SK-N-SH (cell line): ENCODE measurements around the gene CRB2. TPM values are rescaled to one million over a fixed set of nuclear protein-coding genes. Genes with fewer than 3 reads are reported as not detected.

Experiments used
- CTCF ChIA-PET: fragments of 300-600, 350-600 bp; formaldehyde crosslinking; extraction: SDS; loops from one replicate; lab custom pipeline; 2021; lab: Yijun Ruan, JAX
- POLR2A ChIA-PET: fragments of 350-600 bp; sonication (Branson Sonifier 250); formaldehyde crosslinking; extraction: SDS; loops from one replicate; lab custom pipeline; 2020; ENCODE audit warnings: antibody characterized with exemption, inconsistent platforms; lab: Yijun Ruan, JAX
- DNase-seq: peaks from one replicate; pipeline ENCODE4 v3.0.0; 2012
- H2AFZ ChIP-seq: fragments of 200-600 bp; sonication (generic); 2 replicates; pipeline ENCODE4 v1.8.1; 2016; ENCODE audit warnings: antibody characterized with exemption, mild to moderate bottlenecking, low read depth
- H3F3A ChIP-seq: fragments of 200-600 bp; sonication (generic); replicated peaks from 2 replicates; pipeline ENCODE3; 2016; ENCODE audit warnings: antibody characterized with exemption, mild to moderate bottlenecking; ENCODE audit not compliant: insufficient read depth
- H3K27ac ChIP-seq, 2 experiments: fragments of 200-500 bp in 1 of 2; fragments of 200-600 bp in 1 of 2; sonication (Bioruptor generic) in 1 of 2; sonication (generic), shearing (Covaris generic) in 1 of 2; 2 replicates each; pipeline versions ENCODE4 v1.5.1 to v1.6.1; 2014 to 2016; ENCODE audit warnings: low read depth in 2 of 2, inconsistent platforms in 1 of 2, low read length in 1 of 2, mild to moderate bottlenecking in 1 of 2, mixed read lengths in 1 of 2
- H3K27me3 ChIP-seq: fragments of 200-600 bp; sonication (generic), shearing (Covaris generic); 2 replicates; pipeline ENCODE4 v1.6.1; 2016; ENCODE audit warnings: mixed run types; ENCODE audit not compliant: insufficient read depth
- H3K36me3 ChIP-seq, 2 experiments: fragments of 200-500 bp in 1 of 2; fragments of 200-600 bp in 1 of 2; sonication (Bioruptor generic) in 1 of 2; sonication (generic) in 1 of 2; replicated peaks in 1 of 2; 2 replicates each; pipeline versions ENCODE3 to v1.5.1; 2014 to 2016; ENCODE audit warnings: low read length in 1 of 2, mild to moderate bottlenecking in 1 of 2; ENCODE audit not compliant: insufficient read depth in 2 of 2, control insufficient read depth in 1 of 2
- H3K4me1 ChIP-seq, 2 experiments: fragments of 200-500 bp in 1 of 2; fragments of 200-600 bp in 1 of 2; sonication (Bioruptor generic) in 1 of 2; sonication (generic), shearing (Covaris generic) in 1 of 2; 2 replicates each; pipeline versions ENCODE4 v1.5.1 to v1.6.1; 2014 to 2016; ENCODE audit warnings: low read depth in 1 of 2, low read length in 1 of 2, mixed run types in 1 of 2; ENCODE audit not compliant: insufficient read depth in 2 of 2, control insufficient read depth in 1 of 2
- H3K4me2 ChIP-seq: fragments of 200-600 bp; sonication (generic), shearing (Covaris generic); 2 replicates; pipeline ENCODE4 v1.6.1; 2017; ENCODE audit warnings: mixed run types
- H3K4me3 ChIP-seq, 2 experiments: fragments of 200-500 bp in 1 of 2; fragments of 200-600 bp in 1 of 2; sonication (Bioruptor generic) in 1 of 2; sonication (generic), shearing (Covaris generic) in 1 of 2; 2 replicates each; pipeline versions ENCODE4 v1.5.1 to v1.8.1; 2014 to 2016; ENCODE audit warnings: low read depth in 2 of 2, inconsistent platforms in 1 of 2, low read length in 1 of 2, mild to moderate bottlenecking in 1 of 2, mixed read lengths in 1 of 2, moderate library complexity in 1 of 2
- H3K79me2 ChIP-seq: fragments of 200-600 bp; sonication (generic); 2 replicates; pipeline ENCODE4 v1.8.1; 2017; ENCODE audit warnings: mild to moderate bottlenecking; ENCODE audit not compliant: insufficient read depth
- H3K9ac ChIP-seq: fragments of 200-600 bp; sonication (generic); 2 replicates; pipeline ENCODE4 v1.6.1; 2017; ENCODE audit warnings: mixed run types
- H3K9me2 ChIP-seq: fragments of 200-600 bp; sonication (generic); 2 replicates; pipeline ENCODE4 v1.6.1; 2017; ENCODE audit warnings: mixed run types
- H3K9me3 ChIP-seq: fragments of 200-600 bp; sonication (generic); 2 replicates; pipeline ENCODE4 v1.6.1; 2017; ENCODE audit warnings: mixed run types, mild to moderate bottlenecking, moderate library complexity
- H4K20me1 ChIP-seq: fragments of 200-600 bp; sonication (generic); 2 replicates; pipeline ENCODE4 v1.6.1; 2017; ENCODE audit warnings: mild to moderate bottlenecking, mixed run types; ENCODE audit not compliant: insufficient read depth
- FOSL2 ChIP-seq: IDR thresholded peaks from 2 replicates; pipeline ENCODE4 v1.4.0; 2012; ENCODE audit warnings: low read depth, mild to moderate bottlenecking, moderate library complexity, borderline replicate concordance
- FOXJ3 ChIP-seq: sonication (generic); formaldehyde crosslinking; IDR thresholded peaks from 2 replicates; pipeline ENCODE4 v1.5.1; 2020; ENCODE audit warnings: mild to moderate bottlenecking, missing genetic modification reagents
- FOXM1 ChIP-seq: IDR thresholded peaks from 2 replicates; pipeline ENCODE4 v1.4.0; 2012; ENCODE audit warnings: low read depth, mild to moderate bottlenecking
- GATA2 ChIP-seq: sonication (generic); formaldehyde crosslinking; IDR thresholded peaks from 2 replicates; pipeline ENCODE4 v1.5.0; 2020; ENCODE audit warnings: mild to moderate bottlenecking, missing genetic modification reagents
- IRF3 ChIP-seq: fragments of 150-350 bp; IDR thresholded peaks from 2 replicates; pipeline ENCODE4 v1.6.1; 2016; ENCODE audit warnings: mild to moderate bottlenecking, low read depth, low read length
- MAX ChIP-seq: IDR thresholded peaks from 2 replicates; pipeline ENCODE4 v1.4.0; 2012; ENCODE audit warnings: low read depth
- NFIC ChIP-seq: IDR thresholded peaks from 2 replicates; pipeline ENCODE4 v1.4.0; 2012; ENCODE audit warnings: borderline replicate concordance
- NRF1 ChIP-seq: IDR thresholded peaks from 2 replicates; pipeline ENCODE4 v1.6.1; 2012; ENCODE audit warnings: low read depth, mild to moderate bottlenecking, low read length
- RAD21 ChIP-seq: IDR thresholded peaks from 2 replicates; pipeline ENCODE4 v1.6.1; 2012; ENCODE audit warnings: mild to moderate bottlenecking, low read length
- REST ChIP-seq: IDR thresholded peaks from 2 replicates; pipeline ENCODE4 v1.6.1; 2012; ENCODE audit warnings: mild to moderate bottlenecking, low read depth, low read length, moderate library complexity
- RFX5 ChIP-seq: IDR thresholded peaks from 2 replicates; pipeline ENCODE4 v1.6.1; 2012; ENCODE audit warnings: mild to moderate bottlenecking, improper control_type of control experiment, low read length
- RXRA ChIP-seq: IDR thresholded peaks from 2 replicates; pipeline ENCODE4 v1.4.0; 2012; ENCODE audit warnings: low read depth, mild to moderate bottlenecking, borderline replicate concordance
- SIN3A ChIP-seq: IDR thresholded peaks from 2 replicates; pipeline ENCODE4 v1.6.1; 2012; ENCODE audit warnings: low read depth, mild to moderate bottlenecking, low read length, moderate library complexity, borderline replicate concordance
- SMC3 ChIP-seq: IDR thresholded peaks from 2 replicates; pipeline ENCODE4 v1.6.1; 2012; ENCODE audit warnings: low read depth, low read length, improper control_type of control experiment
- TEAD4 ChIP-seq: IDR thresholded peaks from 2 replicates; pipeline ENCODE4 v1.4.0; 2012; ENCODE audit warnings: mild to moderate bottlenecking, borderline replicate concordance; ENCODE audit not compliant: insufficient read depth
- USF1 ChIP-seq: IDR thresholded peaks from 2 replicates; pipeline ENCODE4 v1.4.0; 2012; ENCODE audit warnings: low read depth, borderline replicate concordance
- USF2 ChIP-seq: fragments of 150-350 bp; IDR thresholded peaks from 2 replicates; pipeline ENCODE4 v1.6.1; 2017; ENCODE audit warnings: antibody characterized with exemption, low read length, low read depth, borderline replicate concordance
- WGBS: methylation state at CpG from one replicate; pipeline ENCODE4 v1.1.6; 2017; ENCODE audit warnings: low lambda C conversion rate; 5-methylcytosine and 5-hydroxymethylcytosine counted together
- polyA plus RNA-seq, 3 experiments: library from polyadenylated mRNA; depleted of rRNA; stranded (reverse); fragments of >200 nt; gene quantifications; 2 replicates each; pipeline ENCODE4 v1.2.3, GENCODE V29; 2012

Gene CRB2
- polyA plus RNA-seq, 1 of the 3 experiments (the other 2 are of a cell fraction), result not detected

GRCh38 chr9:123336449-123336848 is 19.5 kb upstream of the CRB2 start:
- ChIA-PET CTCF (interaction anchor here (1.6 to 7.0 kb wide), 3 partner anchors 13 to 49 kb away, joined by 6 to 38 read pairs (median 7); no protein-coding TSS in a partner anchor), POLR2A (no interaction called here)
- no peak overlapping the region for H3K9ac ChIP-seq
- peaks cover 0 to 10% of the 10 kb centered on the region in 2 experiments; a peak in 2 of 4 replicates for H3K4me1 ChIP-seq
- no peak overlapping the region for H2AFZ ChIP-seq
- no peak overlapping the region for H3K4me2 ChIP-seq
- WGBS, result 90% methylated on average over 3 of the region's 3 CpGs
- no peak overlapping the region for H3K27ac ChIP-seq
- no peaks in the 10 kb centered on the region for H3K79me2 ChIP-seq
- no peak overlapping the region for H3K4me3 ChIP-seq
- no peak for TF ChIP-seq NFIC
- no peak for TF ChIP-seq RXRA
- no peak for TF ChIP-seq SMC3
- TF ChIP-seq RFX5, result no peak
- TF ChIP-seq MAX, result no peak
- no peak for TF ChIP-seq NRF1
- TF ChIP-seq FOXM1, result no peak
- TF ChIP-seq SIN3A, result no peak
- no peak for TF ChIP-seq RAD21
- no peak for TF ChIP-seq FOSL2
- TF ChIP-seq REST, result no peak
- TF ChIP-seq FOXJ3 (CRISPR knock-in tag), result no peak
- no peak for DNase-seq
- no peaks in the 10 kb centered on the region for H3K9me3 ChIP-seq
- no peaks in the 10 kb centered on the region for H4K20me1 ChIP-seq
- no peaks in the 10 kb centered on the region for H3K36me3 ChIP-seq
- no peaks in the 10 kb centered on the region for H3F3A ChIP-seq
- no peaks in the 10 kb centered on the region for H3K27me3 ChIP-seq
- no peaks in the 10 kb centered on the region for H3K9me2 ChIP-seq

- ChIA-PET CTCF (interaction anchor here (1.6 to 7.0 kb wide), 3 partner anchors 13 to 48 kb away, joined by 6 to 38 read pairs (median 7); no protein-coding TSS in a partner anchor), POLR2A (no interaction called here)
- no peaks in the 10 kb centered on the region for H3K27me3 ChIP-seq
- H3K9ac ChIP-seq, result no peak overlapping the region
- no peak for DNase-seq
- no peaks in the 10 kb centered on the region for H3K36me3 ChIP-seq
- H3K9me2 ChIP-seq, result no peaks in the 10 kb centered on the region
- no peak overlapping the region for H3K4me2 ChIP-seq
- H2AFZ ChIP-seq, result no peak overlapping the region
- H3K4me1 ChIP-seq, result peaks cover 0 to 8% of the 10 kb centered on the region in 2 experiments; a peak in 2 of 4 replicates
- no peaks in the 10 kb centered on the region for H3F3A ChIP-seq
- H3K27ac ChIP-seq, result no peak overlapping the region
- no peak overlapping the region for H3K4me3 ChIP-seq
- no peaks in the 10 kb centered on the region for H3K79me2 ChIP-seq
- no peaks in the 10 kb centered on the region for H3K9me3 ChIP-seq
- no peaks in the 10 kb centered on the region for H4K20me1 ChIP-seq
- no peak for TF ChIP-seq FOXM1
- TF ChIP-seq USF1, result no peak
- no peak for TF ChIP-seq FOSL2
- no peak for TF ChIP-seq USF2
- TF ChIP-seq IRF3, result no peak
- no peak for TF ChIP-seq GATA2 (CRISPR knock-in tag)
- TF ChIP-seq REST, result no peak
- TF ChIP-seq TEAD4, result no peak
Measured at GRCh38 chr9:123336959-123337358, 19.0 kb upstream of the CRB2 start.
